ENCODE data around the gene ZMIZ1.

ZMIZ1 gene

GRCh38 chr10:79178614-79179163 lies 109.9 kb downstream of the ZMIZ1 start:
- DNase-seq = peak; percentile 96

GRCh38 chr10:79179164-79179956 lies 110.6 kb downstream of the ZMIZ1 start:
- DNase-seq = peak; percentile 65

- DNase-seq = no peak
Observed at GRCh38 chr10:79179957-79180309, 111.2 kb downstream of the ZMIZ1 start.

- DNase-seq = no peak
Observed at GRCh38 chr10:79180414-79181221, 111.9 kb downstream of the ZMIZ1 start.

GRCh38 chr10:79181227-79181626 lies 112.5 kb downstream of the ZMIZ1 start:
- DNase-seq = no peak

- no peak for DNase-seq
Observed at GRCh38 chr10:79181698-79182521, 113.1 kb downstream of the ZMIZ1 start.

GRCh38 chr10:79182781-79183467 lies 114.2 kb downstream of the ZMIZ1 start:
- DNase-seq = no peak

GRCh38 chr10:79183468-79183865 lies 114.7 kb downstream of the ZMIZ1 start:
- DNase-seq = no peak

- DNase-seq = peak; percentile 75
Observed at GRCh38 chr10:79184145-79184625, 115.4 kb downstream of the ZMIZ1 start.

- no peak for DNase-seq
Observed at GRCh38 chr10:79184657-79185056, 115.9 kb downstream of the ZMIZ1 start.

- DNase-seq = no peak
Observed at GRCh38 chr10:79185067-79185774, 116.5 kb downstream of the ZMIZ1 start.

- DNase-seq = no peak
Observed at GRCh38 chr10:79185796-79186374, 117.1 kb downstream of the ZMIZ1 start.

- no peak for DNase-seq
Observed at GRCh38 chr10:79186486-79187120, 117.8 kb downstream of the ZMIZ1 start.

GRCh38 chr10:79187121-79187940 lies 118.6 kb downstream of the ZMIZ1 start:
- DNase-seq = no peak

GRCh38 chr10:79188154-79188965 lies 119.6 kb downstream of the ZMIZ1 start:
- peak; percentile 39 for DNase-seq

- no peak for DNase-seq
Observed at GRCh38 chr10:79189181-79189580, 120.4 kb downstream of the ZMIZ1 start.

- DNase-seq = no peak
Observed at GRCh38 chr10:79189853-79190435, 121.2 kb downstream of the ZMIZ1 start.

GRCh38 chr10:79190740-79191261 lies 122.0 kb downstream of the ZMIZ1 start:
- no peak for DNase-seq
